Measurements from ENCODE around the gene ATG14.

DNA sequence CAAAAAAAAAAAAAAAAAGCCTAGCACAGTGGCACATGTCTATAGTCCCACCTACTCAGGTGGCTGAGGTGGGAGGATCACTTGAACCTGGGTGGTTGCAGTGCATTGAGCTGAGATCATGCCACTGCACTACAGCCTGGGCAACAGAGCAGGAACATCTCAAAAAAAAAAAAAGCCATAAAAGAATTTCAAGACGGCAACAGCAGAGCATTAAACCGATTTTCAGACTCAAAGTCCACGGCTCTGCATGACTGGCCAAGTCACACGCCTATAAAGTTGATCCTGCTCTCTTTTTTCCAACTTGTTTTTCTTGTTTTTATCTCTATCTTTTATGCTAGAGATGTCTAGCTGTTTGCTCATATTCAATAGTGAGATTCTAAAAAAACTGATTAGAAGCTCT lies 95.1 kb downstream of the ATG14 start:
- no peak for TF ChIP-seq POLR2A (IDR thresholded peaks at IDR 0.05)
- TF ChIP-seq CTCF (IDR thresholded peaks at IDR 0.05) = no peak
